NCI-H460 (cell line): ENCODE measurements around the gene RBP5. TPM values are rescaled to one million over a fixed set of nuclear protein-coding genes. Genes with fewer than 3 reads are reported as not detected.

Experiments
- DNase-seq: peaks from one replicate; pipeline ENCODE4 v3.0.0-alpha.2; 2016; ENCODE audit warnings: low read depth; ENCODE audit errors: extremely low read depth
- polyA plus RNA-seq: library from polyadenylated mRNA; depleted of rRNA; stranded (reverse); fragments of >200 nt; gene quantifications from 2 replicates; pipeline ENCODE4 v1.2.3, GENCODE V29; 2014; cell fraction: nucleus; rRNA removed
- total RNA-seq: library from RNA; depleted of rRNA; stranded (reverse); fragments of >200 nt; shearing (Covaris generic); gene quantifications from 2 replicates; pipeline ENCODE4 v1.2.3, GENCODE V29; 2014; rRNA removed

The RBP5 gene
- total RNA-seq: not detected in 2 replicates
- polyA plus RNA-seq: not detected in 2 replicates

GRCh38 chr12:7128681-7129286 is at the start of gene RBP5:
RBP5 (minus strand) TSS chr12:7128889; CDS start chr12:7128775, 114 bp downstream.
- DNase-seq: no peak

GRCh38 chr12:7178481-7178880 is 49.8 kb upstream of the RBP5 start:
- DNase-seq: no peak

- no peak for DNase-seq
Observed at GRCh38 chr12:7176595-7176994, 47.9 kb upstream of the RBP5 start.

- no peak for DNase-seq
Observed at GRCh38 chr12:7175493-7175892, 46.8 kb upstream of the RBP5 start.

GRCh38 chr12:7171854-7172253 is 43.2 kb upstream of the RBP5 start:
- DNase-seq: no peak

- no peak for DNase-seq
Observed at GRCh38 chr12:7169951-7170350, 41.3 kb upstream of the RBP5 start.

GRCh38 chr12:7162691-7163114 is 34.0 kb upstream of the RBP5 start:
- DNase-seq: peak; percentile 12

GRCh38 chr12:7161811-7162210 is 33.1 kb upstream of the RBP5 start:
- DNase-seq: no peak

GRCh38 chr12:7161327-7161726 is 32.6 kb upstream of the RBP5 start:
- no peak for DNase-seq

GRCh38 chr12:7160183-7160582 is 31.5 kb upstream of the RBP5 start:
- DNase-seq: no peak

- DNase-seq: no peak
Observed at GRCh38 chr12:7158781-7159609, 30.3 kb upstream of the RBP5 start.

GRCh38 chr12:7157391-7157790 is 28.7 kb upstream of the RBP5 start:
- DNase-seq: no peak

GRCh38 chr12:7156259-7157197 is 27.8 kb upstream of the RBP5 start:
- DNase-seq: no peak

- no peak for DNase-seq
Observed at GRCh38 chr12:7155471-7156034, 26.9 kb upstream of the RBP5 start.

- no peak for DNase-seq
Observed at GRCh38 chr12:7154901-7155470, 26.3 kb upstream of the RBP5 start.

- no peak for DNase-seq
Observed at GRCh38 chr12:7154042-7154441, 25.4 kb upstream of the RBP5 start.

- no peak for DNase-seq
Observed at GRCh38 chr12:7152818-7153217, 24.1 kb upstream of the RBP5 start.

- DNase-seq: no peak
Observed at GRCh38 chr12:7151532-7151931, 22.8 kb upstream of the RBP5 start.

- DNase-seq: no peak
Observed at GRCh38 chr12:7150841-7151240, 22.2 kb upstream of the RBP5 start.

- DNase-seq: no peak
Observed at GRCh38 chr12:7150356-7150755, 21.7 kb upstream of the RBP5 start.
